GM13976 (cell line): Measurements from ENCODE around the gene CELF2.

Source experiments
- DNase-seq: peaks from one replicate; pipeline ENCODE4 v3.0.0; 2012; ENCODE audit warnings: low spot score
- CTCF ChIP-seq: IDR thresholded peaks from 2 replicates; pipeline ENCODE4 v1.5.1; 2012; ENCODE audit warnings: borderline replicate concordance, mild to moderate bottlenecking; ENCODE audit not compliant: insufficient read depth; ENCODE audit errors: extremely low read depth, missing control alignments, control extremely low read depth
- in situ Hi-C: fragments of 300-500 bp; cut with MboI; formaldehyde crosslinking; loops from one replicate; pipeline ENCODE4 v1.12.0; 2022; ENCODE audit warnings: low sequenced_read_pairs, mixed read lengths, inconsistent platforms; ENCODE audit not compliant: unreplicated experiment

Gene CELF2

DNA sequence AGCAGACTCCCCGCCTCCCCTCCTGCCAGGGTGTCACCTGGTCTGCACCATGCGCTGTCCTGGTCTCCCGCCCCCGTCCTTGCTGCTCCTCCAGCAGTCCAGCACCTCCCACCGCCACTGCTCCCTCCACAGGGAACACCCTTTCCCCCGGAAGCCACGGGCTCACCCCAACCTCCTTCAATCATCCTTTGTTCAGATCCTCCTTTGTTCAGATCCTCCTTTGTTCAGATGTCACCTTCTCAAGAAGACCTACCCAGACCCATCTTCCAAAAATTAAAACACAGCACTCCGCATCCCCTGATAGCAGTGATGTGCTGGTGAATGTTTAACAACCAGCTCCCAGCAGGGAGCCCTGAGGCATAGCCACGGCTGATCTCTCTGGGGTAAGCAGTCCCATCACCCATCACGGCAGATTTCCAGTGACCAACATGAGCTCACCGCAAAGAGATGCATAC is 356.1 kb downstream of the CELF2 start:
- no peak for TF ChIP-seq CTCF
- in situ Hi-C loops: no loop called here
- DNase-seq: no peak

DNA sequence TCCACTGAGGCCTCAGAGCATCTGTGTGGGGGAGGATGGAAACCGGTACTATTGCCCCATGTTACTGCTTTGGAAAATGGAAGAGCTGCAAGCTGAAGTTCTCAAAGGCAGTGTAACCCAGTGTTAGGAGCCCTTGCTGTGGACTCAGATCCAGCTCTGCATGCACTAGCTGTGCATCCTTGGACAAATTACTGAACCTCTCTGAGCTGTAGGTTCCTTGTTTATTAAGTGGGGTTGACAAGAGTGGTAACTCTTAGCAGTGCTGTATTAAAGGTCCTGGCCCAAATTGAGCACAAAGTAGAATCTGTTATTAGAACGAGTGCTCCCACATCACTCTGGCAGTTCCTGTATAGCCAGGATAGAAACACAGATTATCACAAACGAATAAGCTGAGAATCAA is 359.6 kb downstream of the CELF2 start:
- no peak for DNase-seq
- TF ChIP-seq CTCF: no peak
- in situ Hi-C loops: no loop called here

- DNase-seq: no peak
- in situ Hi-C loops: no loop called here
- no peak for TF ChIP-seq CTCF
These were observed 361.2 kb downstream of the CELF2 start for GRCh38 chr10:11378835-11379234.

- TF ChIP-seq CTCF: no peak
- in situ Hi-C loops: no loop called here
- DNase-seq: no peak
These were observed 362.1 kb downstream of the CELF2 start for GRCh38 chr10:11379771-11380170.

DNA sequence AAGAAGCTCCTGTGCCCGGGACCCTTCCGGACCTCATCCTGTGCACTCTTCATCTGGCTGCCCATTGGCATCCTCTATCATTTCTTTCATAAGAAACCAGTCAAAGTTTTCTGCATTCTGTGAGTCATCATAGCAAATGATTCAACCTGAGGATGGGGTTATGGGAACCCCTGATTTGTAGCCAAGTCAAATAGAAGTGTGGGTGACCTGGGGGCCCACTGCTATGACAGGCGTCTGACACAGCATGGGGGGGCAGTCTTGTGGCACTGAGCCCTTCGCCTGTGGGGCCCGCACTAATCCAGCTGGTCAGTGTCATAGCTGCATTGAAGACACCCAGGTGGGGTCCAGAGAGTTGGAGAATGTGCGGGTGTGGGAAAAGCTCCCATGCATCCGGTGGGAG is 363.4 kb downstream of the CELF2 start:
- TF ChIP-seq CTCF: no peak
- in situ Hi-C loops: no loop called here
- DNase-seq: no peak

GRCh38 chr10:11381511-11381910 is 363.8 kb downstream of the CELF2 start:
- no peak for TF ChIP-seq CTCF
- DNase-seq: no peak
- in situ Hi-C loops: no loop called here

DNA sequence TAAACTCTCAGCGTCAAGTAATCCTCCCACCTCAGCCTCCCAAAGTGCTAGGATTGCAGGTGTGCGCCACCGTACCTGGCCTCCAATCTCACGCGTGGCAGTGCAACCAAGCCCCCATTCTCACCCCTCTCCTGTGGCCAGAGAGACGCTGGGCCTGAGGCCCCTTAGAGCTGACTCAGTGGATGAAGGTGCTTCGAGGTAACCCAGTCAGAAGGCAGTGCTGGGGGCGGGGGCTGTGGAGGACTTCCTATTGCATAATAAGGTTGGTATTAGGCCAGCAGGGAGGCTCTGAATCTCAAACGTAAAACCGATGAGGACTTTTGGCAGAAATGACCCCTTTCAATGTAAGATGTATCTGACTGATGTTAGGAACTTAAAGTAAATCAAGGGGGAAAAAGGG is 364.5 kb downstream of the CELF2 start:
- no peak for DNase-seq
- TF ChIP-seq CTCF: no peak
- in situ Hi-C loops: no loop called here
